Measurements from ENCODE around the gene HSPA4L. TPM values are rescaled to one million over a fixed set of nuclear protein-coding genes. Genes with fewer than 3 reads are reported as not detected.

The HSPA4L gene
- total RNA-seq, 1 experiment from 2014 or later = 6.9 TPM

DNA sequence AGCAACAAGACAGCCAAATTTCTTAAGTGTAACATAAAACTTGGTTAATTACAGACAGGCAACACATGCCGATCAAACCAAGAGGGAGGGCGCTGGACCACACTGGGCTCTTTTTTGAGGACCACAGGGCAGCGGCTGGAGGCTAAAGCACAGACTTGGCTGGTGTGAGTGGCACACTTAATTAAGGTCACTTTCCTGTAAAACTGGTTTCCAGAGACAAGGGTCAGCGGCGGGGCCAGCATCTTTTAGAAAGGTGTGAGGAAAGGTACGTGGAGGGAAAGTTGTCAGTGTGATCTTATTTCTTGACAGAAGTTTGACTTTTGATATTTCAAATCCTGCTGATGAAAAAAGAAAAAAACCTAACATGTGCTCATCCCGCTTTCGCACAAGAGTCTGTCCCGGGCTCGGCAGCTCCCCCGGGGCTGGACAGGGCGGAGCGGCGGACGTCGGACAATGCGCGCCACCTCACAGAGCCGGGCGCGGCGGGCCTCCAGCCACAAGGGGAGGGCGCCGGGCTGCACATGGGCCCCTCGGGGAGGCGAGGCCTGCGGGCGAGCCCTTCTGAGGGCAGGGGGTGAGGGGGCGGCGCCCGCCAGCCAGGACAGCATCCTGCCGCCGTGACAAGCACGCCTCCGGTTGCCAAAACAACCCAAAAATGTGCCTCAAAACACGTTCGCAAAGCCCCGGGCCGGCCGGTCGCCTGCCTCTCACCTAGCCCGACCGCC is 660 bp upstream of the HSPA4L start:
- Mint-ChIP-seq H3K27ac (no peak overlapping the region), H3K9me3 (no peaks in the 10 kb centered on the region), H3K4me3 (peak overlapping the region; percentile 94), H3K27me3 (ENCODE audit: low read depth) (peaks cover 56% of the 10 kb centered on the region), H3K4me1 (peaks cover 38% of the 10 kb centered on the region), H3K36me3 (no peaks in the 10 kb centered on the region)
- POLR2A ChIA-PET = interaction anchor here (1.1 to 3.1 kb wide), 3 partner anchors 100 to 279 kb away, joined by 5 to 16 read pairs (median 8); partner anchors contain the start of genes ABHD18, LARP1B, MFSD8 and PLK4
- ATAC-seq (peak; percentile 31), DNase-seq (ENCODE audit: low spot score) (no peak)
- CTCF ChIA-PET = interaction anchor here (0.5 to 1.9 kb wide), 10 partner anchors 49 to 579 kb away, joined by 3 to 10 read pairs (median 3); partner anchors contain the start of genes ABHD18, MFSD8 and PLK4
- TF ChIP-seq ATF3 (CRISPR knock-in tag; conservative IDR thresholded peaks at IDR 0.05) = 0 out of 2 replicates have a peak, but pooled peaks have one; percentile 19
- TF ChIP-seq, protein P1, sequence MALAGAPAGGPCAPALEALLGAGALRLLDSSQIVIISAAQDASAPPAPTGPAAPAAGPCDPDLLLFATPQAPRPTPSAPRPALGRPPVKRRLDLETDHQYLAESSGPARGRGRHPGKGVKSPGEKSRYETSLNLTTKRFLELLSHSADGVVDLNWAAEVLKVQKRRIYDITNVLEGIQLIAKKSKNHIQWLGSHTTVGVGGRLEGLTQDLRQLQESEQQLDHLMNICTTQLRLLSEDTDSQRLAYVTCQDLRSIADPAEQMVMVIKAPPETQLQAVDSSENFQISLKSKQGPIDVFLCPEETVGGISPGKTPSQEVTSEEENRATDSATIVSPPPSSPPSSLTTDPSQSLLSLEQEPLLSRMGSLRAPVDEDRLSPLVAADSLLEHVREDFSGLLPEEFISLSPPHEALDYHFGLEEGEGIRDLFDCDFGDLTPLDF (CRISPR knock-in tag; IDR thresholded peaks at IDR 0.05) = no peak; the same call in 1 of the 2 replicates
- 0 out of 2 replicates have a peak, but pooled peaks have one; percentile 33 for TF ChIP-seq ATF2 (CRISPR knock-in tag; IDR thresholded peaks at IDR 0.05; ENCODE audit: borderline replicate concordance, low read depth)
- peak; percentile 84; the same call in 1 of the 2 replicates for TF ChIP-seq ELF4 (CRISPR knock-in tag; IDR thresholded peaks at IDR 0.05; ENCODE audit: low read depth)
- TF ChIP-seq NR1H2 (CRISPR knock-in tag; IDR thresholded peaks at IDR 0.05) = no peak
- TF ChIP-seq JUN (CRISPR knock-in tag; IDR thresholded peaks at IDR 0.05) = peak; percentile 69
- TF ChIP-seq, protein P2, sequence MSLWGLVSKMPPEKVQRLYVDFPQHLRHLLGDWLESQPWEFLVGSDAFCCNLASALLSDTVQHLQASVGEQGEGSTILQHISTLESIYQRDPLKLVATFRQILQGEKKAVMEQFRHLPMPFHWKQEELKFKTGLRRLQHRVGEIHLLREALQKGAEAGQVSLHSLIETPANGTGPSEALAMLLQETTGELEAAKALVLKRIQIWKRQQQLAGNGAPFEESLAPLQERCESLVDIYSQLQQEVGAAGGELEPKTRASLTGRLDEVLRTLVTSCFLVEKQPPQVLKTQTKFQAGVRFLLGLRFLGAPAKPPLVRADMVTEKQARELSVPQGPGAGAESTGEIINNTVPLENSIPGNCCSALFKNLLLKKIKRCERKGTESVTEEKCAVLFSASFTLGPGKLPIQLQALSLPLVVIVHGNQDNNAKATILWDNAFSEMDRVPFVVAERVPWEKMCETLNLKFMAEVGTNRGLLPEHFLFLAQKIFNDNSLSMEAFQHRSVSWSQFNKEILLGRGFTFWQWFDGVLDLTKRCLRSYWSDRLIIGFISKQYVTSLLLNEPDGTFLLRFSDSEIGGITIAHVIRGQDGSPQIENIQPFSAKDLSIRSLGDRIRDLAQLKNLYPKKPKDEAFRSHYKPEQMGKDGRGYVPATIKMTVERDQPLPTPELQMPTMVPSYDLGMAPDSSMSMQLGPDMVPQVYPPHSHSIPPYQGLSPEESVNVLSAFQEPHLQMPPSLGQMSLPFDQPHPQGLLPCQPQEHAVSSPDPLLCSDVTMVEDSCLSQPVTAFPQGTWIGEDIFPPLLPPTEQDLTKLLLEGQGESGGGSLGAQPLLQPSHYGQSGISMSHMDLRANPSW (CRISPR knock-in tag; conservative IDR thresholded peaks at IDR 0.05; ENCODE audit: low read depth) = no peak
- no peak for TF ChIP-seq MYBL2 (CRISPR knock-in tag; IDR thresholded peaks at IDR 0.05)
- peak; percentile 34; the same call in 1 of the 2 replicates for TF ChIP-seq SP1 (CRISPR knock-in tag; conservative IDR thresholded peaks at IDR 0.05)
- TF ChIP-seq TEAD1 (CRISPR knock-in tag; IDR thresholded peaks at IDR 0.05) = peak; percentile 80; the same call in 1 of the 2 replicates
- peak; percentile 58; the same call in 1 of the 2 replicates for TF ChIP-seq TP53 (CRISPR knock-in tag; IDR thresholded peaks at IDR 0.05)
- TF ChIP-seq ZNF138 (CRISPR knock-in tag; conservative IDR thresholded peaks at IDR 0.05) = peak; percentile 76; the same call in 1 of the 2 replicates
- TF ChIP-seq, protein P3, sequence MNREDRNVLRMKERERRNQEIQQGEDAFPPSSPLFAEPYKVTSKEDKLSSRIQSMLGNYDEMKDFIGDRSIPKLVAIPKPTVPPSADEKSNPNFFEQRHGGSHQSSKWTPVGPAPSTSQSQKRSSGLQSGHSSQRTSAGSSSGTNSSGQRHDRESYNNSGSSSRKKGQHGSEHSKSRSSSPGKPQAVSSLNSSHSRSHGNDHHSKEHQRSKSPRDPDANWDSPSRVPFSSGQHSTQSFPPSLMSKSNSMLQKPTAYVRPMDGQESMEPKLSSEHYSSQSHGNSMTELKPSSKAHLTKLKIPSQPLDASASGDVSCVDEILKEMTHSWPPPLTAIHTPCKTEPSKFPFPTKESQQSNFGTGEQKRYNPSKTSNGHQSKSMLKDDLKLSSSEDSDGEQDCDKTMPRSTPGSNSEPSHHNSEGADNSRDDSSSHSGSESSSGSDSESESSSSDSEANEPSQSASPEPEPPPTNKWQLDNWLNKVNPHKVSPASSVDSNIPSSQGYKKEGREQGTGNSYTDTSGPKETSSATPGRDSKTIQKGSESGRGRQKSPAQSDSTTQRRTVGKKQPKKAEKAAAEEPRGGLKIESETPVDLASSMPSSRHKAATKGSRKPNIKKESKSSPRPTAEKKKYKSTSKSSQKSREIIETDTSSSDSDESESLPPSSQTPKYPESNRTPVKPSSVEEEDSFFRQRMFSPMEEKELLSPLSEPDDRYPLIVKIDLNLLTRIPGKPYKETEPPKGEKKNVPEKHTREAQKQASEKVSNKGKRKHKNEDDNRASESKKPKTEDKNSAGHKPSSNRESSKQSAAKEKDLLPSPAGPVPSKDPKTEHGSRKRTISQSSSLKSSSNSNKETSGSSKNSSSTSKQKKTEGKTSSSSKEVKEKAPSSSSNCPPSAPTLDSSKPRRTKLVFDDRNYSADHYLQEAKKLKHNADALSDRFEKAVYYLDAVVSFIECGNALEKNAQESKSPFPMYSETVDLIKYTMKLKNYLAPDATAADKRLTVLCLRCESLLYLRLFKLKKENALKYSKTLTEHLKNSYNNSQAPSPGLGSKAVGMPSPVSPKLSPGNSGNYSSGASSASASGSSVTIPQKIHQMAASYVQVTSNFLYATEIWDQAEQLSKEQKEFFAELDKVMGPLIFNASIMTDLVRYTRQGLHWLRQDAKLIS (CRISPR knock-in tag; IDR thresholded peaks at IDR 0.05; ENCODE audit: borderline replicate concordance) = no peak
- TF ChIP-seq, protein P4, sequence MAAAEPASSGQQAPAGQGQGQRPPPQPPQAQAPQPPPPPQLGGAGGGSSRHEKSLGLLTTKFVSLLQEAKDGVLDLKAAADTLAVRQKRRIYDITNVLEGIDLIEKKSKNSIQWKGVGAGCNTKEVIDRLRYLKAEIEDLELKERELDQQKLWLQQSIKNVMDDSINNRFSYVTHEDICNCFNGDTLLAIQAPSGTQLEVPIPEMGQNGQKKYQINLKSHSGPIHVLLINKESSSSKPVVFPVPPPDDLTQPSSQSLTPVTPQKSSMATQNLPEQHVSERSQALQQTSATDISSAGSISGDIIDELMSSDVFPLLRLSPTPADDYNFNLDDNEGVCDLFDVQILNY (CRISPR knock-in tag; IDR thresholded peaks at IDR 0.05) = peak; percentile 76; the same call in 1 of the 2 replicates
- TF ChIP-seq, protein P5, sequence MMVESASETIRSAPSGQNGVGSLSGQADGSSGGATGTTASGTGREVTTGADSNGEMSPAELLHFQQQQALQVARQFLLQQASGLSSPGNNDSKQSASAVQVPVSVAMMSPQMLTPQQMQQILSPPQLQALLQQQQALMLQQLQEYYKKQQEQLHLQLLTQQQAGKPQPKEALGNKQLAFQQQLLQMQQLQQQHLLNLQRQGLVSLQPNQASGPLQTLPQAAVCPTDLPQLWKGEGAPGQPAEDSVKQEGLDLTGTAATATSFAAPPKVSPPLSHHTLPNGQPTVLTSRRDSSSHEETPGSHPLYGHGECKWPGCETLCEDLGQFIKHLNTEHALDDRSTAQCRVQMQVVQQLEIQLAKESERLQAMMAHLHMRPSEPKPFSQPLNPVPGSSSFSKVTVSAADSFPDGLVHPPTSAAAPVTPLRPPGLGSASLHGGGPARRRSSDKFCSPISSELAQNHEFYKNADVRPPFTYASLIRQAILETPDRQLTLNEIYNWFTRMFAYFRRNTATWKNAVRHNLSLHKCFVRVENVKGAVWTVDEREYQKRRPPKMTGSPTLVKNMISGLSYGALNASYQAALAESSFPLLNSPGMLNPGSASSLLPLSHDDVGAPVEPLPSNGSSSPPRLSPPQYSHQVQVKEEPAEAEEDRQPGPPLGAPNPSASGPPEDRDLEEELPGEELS (CRISPR knock-in tag; IDR thresholded peaks at IDR 0.05) = peak; percentile 92
- peak; percentile 62; the same call in 1 of the 2 replicates for TF ChIP-seq ZNF263 (CRISPR knock-in tag; IDR thresholded peaks at IDR 0.05; ENCODE audit: low read depth)
- TF ChIP-seq IRF2 (CRISPR knock-in tag; IDR thresholded peaks at IDR 0.05; ENCODE audit: borderline replicate concordance, low read depth) = 0 out of 2 replicates have a peak, but pooled peaks have one; percentile 23
- TF ChIP-seq ESRRA (CRISPR knock-in tag; IDR thresholded peaks at IDR 0.05; ENCODE audit: borderline replicate concordance) = peak; percentile 80; the same call in 1 of the 2 replicates
- TF ChIP-seq FOXK1 (CRISPR knock-in tag; IDR thresholded peaks at IDR 0.05) = peak; percentile 80; the same call in 1 of the 2 replicates
- TF ChIP-seq ZBTB21 (CRISPR knock-in tag; IDR thresholded peaks at IDR 0.05; ENCODE audit: borderline replicate concordance) = peak; percentile 86; the same call in 1 of the 2 replicates
- no peak for TF ChIP-seq OVOL2 (CRISPR knock-in tag; IDR thresholded peaks at IDR 0.05; ENCODE audit: borderline replicate concordance)
- TF ChIP-seq USF1 (CRISPR knock-in tag; IDR thresholded peaks at IDR 0.05) = 0 out of 2 replicates have a peak, but pooled peaks have one; percentile 54
